Thyroid gland (tissue), 4 donors: ENCODE results near the gene ADPRM. TPM values are rescaled to one million over a fixed set of nuclear protein-coding genes. Genes with fewer than 3 reads are reported as not detected.
"Not testable (repeated sequence)": the region's sequence is repeated elsewhere in the genome, so short reads cannot be mapped to it uniquely, and the experiment has no call there.

Experiments used
- DNase-seq, 2 donors: peaks; one replicate each; pipeline ENCODE4 v3.0.0-alpha.2; 2019
- H3K27ac ChIP-seq, 3 donors: fragments of 200-600 bp; sonication (generic); 1 replicate in 2 of 3; 2 replicates in 1 of 3; pipeline ENCODE4 v1.5.1; 2016 to 2019; ENCODE audit warnings: mild to moderate bottlenecking in 1 of 3, moderate library complexity in 1 of 3
- H3K27me3 ChIP-seq: fragments of 200-600 bp; sonication (generic); one replicate; pipeline ENCODE4 v1.5.1; 2019
- H3K36me3 ChIP-seq, 2 donors: fragments of 200-600 bp; sonication (generic); one replicate each; pipeline ENCODE4 v1.5.1; 2016 to 2019
- H3K4me1 ChIP-seq, 2 donors: fragments of 200-600 bp; sonication (generic); one replicate each; pipeline ENCODE4 v1.5.1; 2017 to 2019
- H3K4me3 ChIP-seq, 3 donors: fragments of 200-600 bp; sonication (generic); replicated peaks in 1 of 3; 1 replicate in 2 of 3; 2 replicates in 1 of 3; pipeline ENCODE4 v1.5.1; 2016; ENCODE audit warnings: mild to moderate bottlenecking in 1 of 3
- H3K9me3 ChIP-seq: fragments of 200-600 bp; sonication (generic); one replicate; pipeline ENCODE4 v1.5.1; 2017
- POLR2A ChIP-seq, 2 donors: fragments of 450-650 bp; IDR thresholded peaks; one replicate each; pipeline ENCODE4 v1.6.1; 2017; ENCODE audit warnings: antibody characterized with exemption in 2 of 2, mild to moderate bottlenecking in 2 of 2, moderate library complexity in 1 of 2
- whole genome bisulfite sequencing, 2 donors: methylation state at CpG; one replicate each; pipeline ENCODE4 v1.1.5; 2017; 5-methylcytosine and 5-hydroxymethylcytosine counted together
- intact Hi-C: fragments of 100-400 bp; cut with DNase I; formaldehyde crosslinking; loops from one replicate; pipeline ENCODE4 v1.15.1; 2023
- total RNA-seq, 4 donors: library from RNA; depleted of rRNA; stranded (reverse); fragments of >200 nt; gene quantifications; one replicate each; pipeline ENCODE4 v1.2.3, GENCODE V29; 2016
- TF ChIP-seq, protein P1 (sequence below), 6 experiments: fragments of 200-600 bp in 3 of 6; fragments of 450-650 bp in 3 of 6; sonication (generic) in 3 of 6; IDR thresholded peaks; one replicate each; pipeline ENCODE4 v1.5.1; 2016 to 2019; ENCODE audit warnings: antibody characterized with exemption in 6 of 6, mild to moderate bottlenecking in 2 of 6, inconsistent platforms in 1 of 6, moderate library complexity in 1 of 6

The ADPRM gene
- total RNA-seq, 4 donors from 2014 or later: 16.3 to 21.4 (median 19.4) TPM

DNA sequence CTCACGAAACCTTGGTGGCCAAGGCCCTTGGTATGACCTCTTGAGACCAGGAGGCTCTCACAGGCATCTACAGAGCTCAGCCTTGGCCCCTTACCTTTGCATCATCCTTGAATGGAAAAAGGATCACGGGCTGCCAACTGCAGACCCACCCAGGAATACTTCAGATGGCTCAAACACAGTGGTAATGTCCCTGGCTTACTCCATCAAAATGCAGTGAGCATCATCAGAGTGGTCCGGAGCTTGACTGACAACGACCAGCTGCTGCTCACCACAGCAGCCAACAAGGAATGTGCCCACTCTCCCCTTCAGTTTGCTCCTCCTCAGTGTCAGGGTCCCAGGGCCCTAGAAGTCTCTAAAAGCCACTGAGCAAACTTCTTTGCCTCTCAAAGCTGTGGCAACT lies 22.7 kb upstream of the ADPRM start:
- H3K4me1 ChIP-seq: peaks cover 0 to 3% of the 10 kb centered on the region in 2 donors
- DNase-seq: no peak
- H3K4me3 ChIP-seq: no peak overlapping the region
- H3K36me3 ChIP-seq: no peaks in the 10 kb centered on the region
- intact Hi-C loops: no loop called here
- H3K9me3 ChIP-seq: no peaks in the 10 kb centered on the region
- no peaks in the 10 kb centered on the region for H3K27me3 ChIP-seq
- 96 to 100% methylated on average over 3 to 4 of the region's 4 CpGs for WGBS, 2 donors
- TF ChIP-seq POLR2A (IDR thresholded peaks at IDR 0.05): no peak
- TF ChIP-seq, protein P1, sequence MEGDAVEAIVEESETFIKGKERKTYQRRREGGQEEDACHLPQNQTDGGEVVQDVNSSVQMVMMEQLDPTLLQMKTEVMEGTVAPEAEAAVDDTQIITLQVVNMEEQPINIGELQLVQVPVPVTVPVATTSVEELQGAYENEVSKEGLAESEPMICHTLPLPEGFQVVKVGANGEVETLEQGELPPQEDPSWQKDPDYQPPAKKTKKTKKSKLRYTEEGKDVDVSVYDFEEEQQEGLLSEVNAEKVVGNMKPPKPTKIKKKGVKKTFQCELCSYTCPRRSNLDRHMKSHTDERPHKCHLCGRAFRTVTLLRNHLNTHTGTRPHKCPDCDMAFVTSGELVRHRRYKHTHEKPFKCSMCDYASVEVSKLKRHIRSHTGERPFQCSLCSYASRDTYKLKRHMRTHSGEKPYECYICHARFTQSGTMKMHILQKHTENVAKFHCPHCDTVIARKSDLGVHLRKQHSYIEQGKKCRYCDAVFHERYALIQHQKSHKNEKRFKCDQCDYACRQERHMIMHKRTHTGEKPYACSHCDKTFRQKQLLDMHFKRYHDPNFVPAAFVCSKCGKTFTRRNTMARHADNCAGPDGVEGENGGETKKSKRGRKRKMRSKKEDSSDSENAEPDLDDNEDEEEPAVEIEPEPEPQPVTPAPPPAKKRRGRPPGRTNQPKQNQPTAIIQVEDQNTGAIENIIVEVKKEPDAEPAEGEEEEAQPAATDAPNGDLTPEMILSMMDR (IDR thresholded peaks at IDR 0.05): no peak
- no peak overlapping the region for H3K27ac ChIP-seq

DNA sequence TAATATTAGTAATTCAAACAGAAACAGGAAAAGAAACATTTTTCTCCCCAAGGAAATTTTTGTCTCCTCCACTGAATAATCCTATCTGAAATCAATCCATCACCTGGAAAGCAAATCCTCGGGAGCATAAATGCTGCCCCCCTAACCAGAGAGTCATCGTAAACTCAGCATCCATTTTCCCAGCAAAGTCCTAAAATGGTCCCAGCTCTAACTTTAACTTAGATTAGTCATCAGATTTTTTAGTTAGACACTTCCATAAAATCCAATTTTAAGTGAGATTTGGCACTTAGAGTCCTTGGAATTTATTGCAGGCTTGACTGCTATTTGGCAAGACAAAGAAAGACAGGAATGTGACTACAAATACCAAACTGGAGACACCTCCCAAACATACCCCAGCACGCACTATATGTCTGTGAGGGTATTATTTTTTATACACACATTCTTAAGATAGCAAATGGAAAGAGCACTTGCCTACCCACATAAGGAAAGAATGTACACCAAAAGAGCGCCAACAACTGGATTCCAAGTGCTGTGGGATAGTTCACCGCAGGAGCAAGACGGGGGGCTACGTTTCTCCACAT lies 15.4 kb upstream of the ADPRM start:
- Histone ChIP-seq H3K36me3 (peaks cover 27 to 28% of the 10 kb centered on the region in 2 donors), H3K4me3 (no peak overlapping the region), H3K9me3 (no peaks in the 10 kb centered on the region), H3K27me3 (no peaks in the 10 kb centered on the region), H3K4me1 (peaks cover 11 to 26% of the 10 kb centered on the region in 2 donors), H3K27ac (peak overlapping the region; percentile 39 to 65 (median 44))
- 78% methylated on average over 7 of the region's 7 CpGs for whole genome bisulfite sequencing, 2 donors
- no peak for DNase-seq
- TF ChIP-seq, protein P1 (IDR thresholded peaks at IDR 0.05): no peak
- TF ChIP-seq POLR2A (IDR thresholded peaks at IDR 0.05): no peak
- intact Hi-C loops: no loop called here

DNA sequence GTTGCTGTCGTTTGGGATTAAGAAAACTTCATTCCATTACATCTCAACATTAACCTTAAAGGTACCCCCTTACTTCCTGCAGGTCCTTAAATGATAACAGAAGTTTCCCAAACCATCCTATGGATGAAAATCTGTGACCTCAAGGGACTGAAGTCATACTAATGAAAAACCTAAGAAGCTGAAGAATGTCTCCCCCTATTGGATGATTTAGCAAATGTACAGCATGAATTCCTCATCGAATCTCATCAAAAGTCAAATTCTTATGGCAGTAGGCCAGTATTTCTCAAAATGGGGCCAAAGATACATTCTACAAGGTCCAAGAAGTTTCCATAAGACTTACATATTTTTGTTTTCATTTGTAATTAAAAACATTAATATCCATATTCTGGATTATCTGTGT lies 13.5 kb upstream of the ADPRM start:
- Histone ChIP-seq H3K27ac (no peak overlapping the region), H3K9me3 (no peaks in the 10 kb centered on the region), H3K36me3 (peaks cover 27 to 28% of the 10 kb centered on the region in 2 donors), H3K4me3 (no peak overlapping the region), H3K4me1 (peaks cover 11 to 26% of the 10 kb centered on the region in 2 donors), H3K27me3 (no peaks in the 10 kb centered on the region)
- 28 to 48% methylated on average over 2 of the region's 2 CpGs for WGBS, 2 donors
- DNase-seq: no peak
- TF ChIP-seq POLR2A (IDR thresholded peaks at IDR 0.05): no peak
- TF ChIP-seq, protein P1 (IDR thresholded peaks at IDR 0.05): peak in 4 of 6 experiments; percentile 14 to 50 (median 44)
- intact Hi-C loops: no loop called here

DNA sequence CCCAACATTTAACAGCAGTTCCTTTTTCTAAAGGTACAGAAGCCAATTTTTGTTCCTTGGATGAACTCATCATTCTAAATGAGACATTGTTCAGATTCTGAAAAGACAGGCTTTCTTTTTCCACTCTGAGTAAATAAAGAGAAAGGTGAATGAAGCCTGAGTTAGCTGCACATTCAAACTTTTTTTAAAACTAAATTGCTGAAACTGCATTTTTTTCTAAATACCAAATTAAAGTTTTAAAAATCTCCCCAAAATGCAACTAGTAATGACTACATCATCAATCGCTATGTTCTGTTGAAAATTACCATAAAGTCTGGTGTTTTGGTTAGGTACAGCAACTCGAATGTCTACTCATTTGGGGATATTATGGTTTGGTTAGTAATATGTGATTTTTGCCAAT lies 9.9 kb upstream of the ADPRM start:
- no peak overlapping the region for H3K4me3 ChIP-seq
- H3K36me3 ChIP-seq: peaks cover 28 to 39% of the 10 kb centered on the region in 2 donors
- H3K4me1 ChIP-seq: peaks cover 0 to 6% of the 10 kb centered on the region in 2 donors
- intact Hi-C loops: no loop called here
- TF ChIP-seq POLR2A (IDR thresholded peaks at IDR 0.05): no peak
- TF ChIP-seq, protein P1 (IDR thresholded peaks at IDR 0.05): no peak
- H3K9me3 ChIP-seq: no peaks in the 10 kb centered on the region
- H3K27me3 ChIP-seq: no peaks in the 10 kb centered on the region
- no peak for DNase-seq
- no peak overlapping the region for H3K27ac ChIP-seq
- WGBS, 2 donors: 88 to 97% methylated on average over 2 of the region's 2 CpGs

DNA sequence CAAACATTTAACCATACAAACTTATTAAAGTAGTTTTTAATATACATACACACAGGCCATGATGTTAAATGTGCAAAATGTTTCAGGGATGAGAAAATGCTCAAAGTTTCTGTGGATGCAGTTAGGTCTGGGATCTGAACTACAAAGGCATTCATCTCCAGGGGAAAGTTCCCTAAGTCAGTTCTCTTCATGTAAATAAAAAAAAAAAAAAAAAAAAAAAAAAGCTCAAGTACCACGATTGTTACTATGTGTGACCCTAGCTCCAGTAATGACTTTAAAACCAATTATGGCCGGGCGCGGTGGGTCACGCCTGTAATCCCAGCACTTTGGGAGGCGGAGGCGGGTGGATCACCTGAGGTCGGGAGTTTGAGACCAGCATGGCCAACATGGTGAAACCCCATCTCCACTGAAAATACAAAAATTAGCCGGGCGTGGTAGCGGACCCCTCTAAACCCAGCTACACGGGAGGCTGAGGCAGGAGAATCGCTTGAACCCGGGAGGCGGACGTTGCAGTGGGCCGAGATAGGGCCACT lies 1.5 kb upstream of the ADPRM start:
- H3K4me3 ChIP-seq, H3K27ac ChIP-seq, DNase-seq, intact Hi-C loops, H3K9me3 ChIP-seq, H3K27me3 ChIP-seq: not testable (repeated sequence)
- Histone ChIP-seq H3K4me1 (peaks cover 17 to 25% of the 10 kb centered on the region in 2 donors), H3K36me3 (peaks cover 11 to 15% of the 10 kb centered on the region in 2 donors)
- 90 to 91% methylated on average over 17 of the region's 17 CpGs for WGBS, 2 donors
